HEK293T (cell line): ENCODE data around the gene B3GLCT.

Experiments used
- CTCF ChIA-PET: fragments of 350-600 bp; formaldehyde crosslinking; extraction: SDS; loops from one replicate; lab custom pipeline; 2021; ENCODE audit warnings: antibody characterized with exemption, inconsistent platforms; lab: Yijun Ruan, JAX
- POLR2A ChIA-PET: fragments of 350-600 bp; formaldehyde crosslinking; extraction: SDS; loops from one replicate; lab custom pipeline; 2020; ENCODE audit warnings: antibody characterized with exemption, inconsistent platforms; lab: Yijun Ruan, JAX
- DNase-seq: peaks from one replicate; pipeline ENCODE4 v3.0.0; 2012; ENCODE audit warnings: mixed read lengths; ENCODE audit errors: extremely low spot score
- ARNT ChIP-seq: fragments of 450-650 bp; IDR thresholded peaks from 2 replicates; pipeline ENCODE4 v1.6.1; 2017; ENCODE audit warnings: mild to moderate bottlenecking
- BHLHE40 ChIP-seq: fragments of 450-650 bp; IDR thresholded peaks from 2 replicates; pipeline ENCODE4 v1.6.1; 2016; ENCODE audit warnings: mild to moderate bottlenecking, moderate library complexity, borderline replicate concordance
- CTBP1 ChIP-seq: fragments of 450-650 bp; IDR thresholded peaks from 2 replicates; pipeline ENCODE4 v1.6.1; 2016; ENCODE audit warnings: borderline replicate concordance
- ELF4 ChIP-seq: fragments of 450-650 bp; IDR thresholded peaks from 2 replicates; pipeline ENCODE4 v1.6.1; 2017; ENCODE audit warnings: antibody characterized with exemption
- FOXA1 ChIP-seq: fragments of 450-650 bp; IDR thresholded peaks from 2 replicates; pipeline ENCODE4 v1.6.1; 2016; ENCODE audit warnings: mild to moderate bottlenecking
- FOXK2 ChIP-seq: fragments of 450-650 bp; IDR thresholded peaks from 2 replicates; pipeline ENCODE4 v1.6.1; 2016; ENCODE audit warnings: mild to moderate bottlenecking
- FOXM1 ChIP-seq: fragments of 450-650 bp; IDR thresholded peaks from 2 replicates; pipeline ENCODE4 v1.6.1; 2017; ENCODE audit warnings: mild to moderate bottlenecking, borderline replicate concordance
- HDGF ChIP-seq: fragments of 450-650 bp; IDR thresholded peaks from 2 replicates; pipeline ENCODE4 v1.6.1; 2017; ENCODE audit warnings: antibody characterized with exemption, borderline replicate concordance
- L3MBTL2 ChIP-seq: fragments of 450-650 bp; conservative IDR thresholded peaks from 2 replicates; pipeline ENCODE4 v1.6.1; 2016; ENCODE audit warnings: mild to moderate bottlenecking
- LEF1 ChIP-seq: fragments of 450-650 bp; IDR thresholded peaks from 2 replicates; pipeline ENCODE4 v1.6.1; 2017; ENCODE audit warnings: mild to moderate bottlenecking, borderline replicate concordance
- NFRKB ChIP-seq: fragments of 450-650 bp; IDR thresholded peaks from 2 replicates; pipeline ENCODE4 v1.6.1; 2016; ENCODE audit warnings: mild to moderate bottlenecking, moderate library complexity
- SP1 ChIP-seq: fragments of 450-650 bp; IDR thresholded peaks from 2 replicates; pipeline ENCODE4 v1.6.1; 2017
- SUZ12 ChIP-seq: fragments of 450-650 bp; IDR thresholded peaks from 2 replicates; pipeline ENCODE4 v1.6.1; 2016; ENCODE audit warnings: mild to moderate bottlenecking
- TARDBP ChIP-seq: fragments of 450-650 bp; IDR thresholded peaks from 2 replicates; pipeline ENCODE4 v1.6.1; 2016
- ZNF384 ChIP-seq: fragments of 450-650 bp; IDR thresholded peaks from 2 replicates; pipeline ENCODE4 v1.6.1; 2016
- TF ChIP-seq, protein P1 (sequence below): fragments of 450-650 bp; IDR thresholded peaks from 2 replicates; pipeline ENCODE4 v1.6.1; 2016

The B3GLCT gene

DNA sequence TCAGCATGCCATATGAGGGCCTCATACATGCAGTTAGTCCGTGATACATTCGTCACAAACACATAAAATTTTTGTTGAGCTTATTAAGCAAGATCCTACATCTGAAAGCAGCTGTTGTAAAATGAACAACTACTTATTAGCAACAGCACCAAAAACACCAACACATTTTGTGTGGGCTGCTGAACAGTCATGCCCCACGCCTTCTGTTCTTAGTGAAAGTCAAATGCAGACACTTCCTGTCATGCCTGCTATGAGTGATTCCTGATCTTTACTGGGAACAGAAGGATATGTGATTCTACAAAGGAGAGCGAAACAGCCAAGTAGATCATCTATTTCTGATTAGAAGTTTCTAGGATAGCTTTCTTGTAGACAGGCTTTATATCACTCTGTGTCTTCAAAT lies 4.2 kb upstream of the B3GLCT start:
- TF ChIP-seq LEF1 (no peak), ARNT (no peak), ELF4 (no peak), SP1 (no peak), FOXK2 (no peak), SUZ12 (no peak), CTBP1 (no peak), NFRKB (no peak), TARDBP (no peak), FOXM1 (no peak), ZNF384 (no peak), BHLHE40 (no peak), HDGF (no peak), L3MBTL2 (no peak), FOXA1 (no peak)
- TF ChIP-seq, protein P1, sequence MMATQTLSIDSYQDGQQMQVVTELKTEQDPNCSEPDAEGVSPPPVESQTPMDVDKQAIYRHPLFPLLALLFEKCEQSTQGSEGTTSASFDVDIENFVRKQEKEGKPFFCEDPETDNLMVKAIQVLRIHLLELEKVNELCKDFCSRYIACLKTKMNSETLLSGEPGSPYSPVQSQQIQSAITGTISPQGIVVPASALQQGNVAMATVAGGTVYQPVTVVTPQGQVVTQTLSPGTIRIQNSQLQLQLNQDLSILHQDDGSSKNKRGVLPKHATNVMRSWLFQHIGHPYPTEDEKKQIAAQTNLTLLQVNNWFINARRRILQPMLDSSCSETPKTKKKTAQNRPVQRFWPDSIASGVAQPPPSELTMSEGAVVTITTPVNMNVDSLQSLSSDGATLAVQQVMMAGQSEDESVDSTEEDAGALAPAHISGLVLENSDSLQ, result no peak
- no peak for DNase-seq
- ChIA-PET POLR2A (no interaction called here), CTCF (no interaction called here)

DNA sequence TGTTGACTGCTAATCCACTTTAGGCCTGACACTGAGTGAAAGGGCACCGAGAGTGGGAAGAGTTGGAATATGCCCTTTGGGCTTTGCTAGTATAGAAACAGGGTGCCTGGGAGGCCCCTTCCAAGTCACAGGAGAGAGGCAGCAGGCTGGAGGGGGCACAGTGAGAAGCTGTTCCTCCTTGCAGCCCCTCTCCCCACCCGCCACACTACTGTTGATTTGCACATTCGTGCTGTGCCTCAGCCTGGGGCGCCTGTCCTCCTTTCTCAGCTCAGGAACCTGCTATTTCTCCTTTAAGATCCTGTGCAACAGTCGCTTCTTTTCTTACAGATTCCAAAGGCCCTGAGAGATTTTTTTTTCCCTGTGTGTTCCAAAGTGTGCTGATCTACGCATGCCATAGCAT lies 2.8 kb upstream of the B3GLCT start:
- ChIA-PET POLR2A (no interaction called here), CTCF (interaction anchor here (0.6 kb wide), 1 partner anchor 9 kb away, joined by 3 read pairs; no protein-coding TSS in a partner anchor)
- DNase-seq, result no peak
- TF ChIP-seq CTBP1 (no peak), SUZ12 (no peak), ELF4 (no peak), FOXA1 (no peak), LEF1 (no peak), ARNT (no peak), BHLHE40 (no peak), L3MBTL2 (no peak), FOXK2 (no peak), TARDBP (no peak), SP1 (no peak), FOXM1 (no peak), ZNF384 (no peak)
- TF ChIP-seq, protein P1, result no peak

DNA sequence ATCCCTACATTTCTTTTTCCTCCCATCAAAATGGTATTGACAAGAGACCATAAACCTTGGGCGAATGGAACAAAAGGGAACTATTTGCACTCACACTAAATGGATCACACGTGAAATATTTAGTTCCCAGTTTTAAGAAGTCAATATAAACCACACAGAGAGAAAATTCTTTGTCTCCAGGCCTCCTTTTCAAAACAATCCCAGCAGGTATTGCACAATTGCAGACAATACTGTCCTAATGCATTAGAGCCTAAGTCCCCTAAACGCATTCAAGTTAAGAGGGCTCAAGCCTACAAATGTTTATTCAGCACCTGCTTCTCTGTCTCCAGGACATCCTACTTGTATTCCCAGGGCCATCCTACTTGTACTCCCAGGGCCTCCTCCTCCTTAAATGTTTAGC lies 1.3 kb upstream of the B3GLCT start:
- DNase-seq, result no peak
- TF ChIP-seq BHLHE40, result no peak
- TF ChIP-seq CTBP1, result no peak
- no peak for TF ChIP-seq LEF1
- TF ChIP-seq, protein P1, result no peak
- CTCF ChIA-PET, result no interaction called here
- POLR2A ChIA-PET, result no interaction called here

DNA sequence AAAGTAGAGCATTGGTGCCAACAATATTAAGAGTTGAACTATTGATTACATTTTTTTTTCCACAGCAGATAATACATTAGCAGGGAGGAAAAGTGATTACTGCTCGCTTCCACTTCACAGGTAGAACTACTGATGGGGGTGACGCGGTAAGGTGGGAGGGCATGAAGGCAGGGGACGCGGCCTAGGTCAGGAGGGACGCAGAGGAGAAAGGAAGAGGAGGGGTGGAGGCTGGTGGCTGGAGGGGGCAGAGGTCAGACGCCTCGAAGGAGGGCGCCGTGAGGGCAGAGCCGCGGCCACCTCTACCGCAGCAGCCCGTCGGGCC lies 287 bp upstream of the B3GLCT start:
- CTCF ChIA-PET, result interaction anchor here (0.7 to 1.5 kb wide), 3 partner anchors 10 to 155 kb away, joined by 3 to 5 read pairs (median 3); no protein-coding TSS in a partner anchor
- TF ChIP-seq, protein P1, result no peak
- TF ChIP-seq L3MBTL2, result peak; percentile 30; the same call in 1 of the 2 replicates
- TF ChIP-seq ZNF384, result no peak
- TF ChIP-seq SUZ12, result no peak
- no peak for DNase-seq
- POLR2A ChIA-PET, result interaction anchor here (0.7 to 0.8 kb wide), 3 partner anchors 15 to 225 kb away, joined by 3 read pairs; no protein-coding TSS in a partner anchor

DNA sequence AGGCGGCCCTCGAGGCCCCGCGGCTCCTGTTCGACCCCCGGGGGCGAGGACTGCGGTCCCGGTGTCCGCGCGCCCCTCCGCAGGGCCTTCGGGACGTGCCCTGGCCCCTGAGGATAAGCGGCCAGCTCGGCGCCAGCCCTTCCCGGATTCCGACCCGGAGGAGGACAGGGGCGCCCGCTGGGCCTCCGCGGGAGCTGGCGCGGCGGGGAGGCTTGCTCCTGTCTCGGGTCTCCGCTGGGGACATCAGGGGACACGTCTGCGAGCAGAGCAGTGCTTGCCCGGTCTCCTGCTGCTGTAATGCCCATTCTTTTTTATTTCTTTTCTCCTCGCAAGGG lies 829 bp downstream of the B3GLCT start:
- DNase-seq, result peak; percentile 55
- ChIA-PET POLR2A (interaction anchor here (0.7 to 1.0 kb wide), 3 partner anchors 15 to 38 kb away, joined by 3 to 4 read pairs (median 4); no protein-coding TSS in a partner anchor), CTCF (no interaction called here)
- TF ChIP-seq FOXK2, result no peak
- no peak for TF ChIP-seq BHLHE40
- TF ChIP-seq ARNT, result no peak
- no peak for TF ChIP-seq ELF4

DNA sequence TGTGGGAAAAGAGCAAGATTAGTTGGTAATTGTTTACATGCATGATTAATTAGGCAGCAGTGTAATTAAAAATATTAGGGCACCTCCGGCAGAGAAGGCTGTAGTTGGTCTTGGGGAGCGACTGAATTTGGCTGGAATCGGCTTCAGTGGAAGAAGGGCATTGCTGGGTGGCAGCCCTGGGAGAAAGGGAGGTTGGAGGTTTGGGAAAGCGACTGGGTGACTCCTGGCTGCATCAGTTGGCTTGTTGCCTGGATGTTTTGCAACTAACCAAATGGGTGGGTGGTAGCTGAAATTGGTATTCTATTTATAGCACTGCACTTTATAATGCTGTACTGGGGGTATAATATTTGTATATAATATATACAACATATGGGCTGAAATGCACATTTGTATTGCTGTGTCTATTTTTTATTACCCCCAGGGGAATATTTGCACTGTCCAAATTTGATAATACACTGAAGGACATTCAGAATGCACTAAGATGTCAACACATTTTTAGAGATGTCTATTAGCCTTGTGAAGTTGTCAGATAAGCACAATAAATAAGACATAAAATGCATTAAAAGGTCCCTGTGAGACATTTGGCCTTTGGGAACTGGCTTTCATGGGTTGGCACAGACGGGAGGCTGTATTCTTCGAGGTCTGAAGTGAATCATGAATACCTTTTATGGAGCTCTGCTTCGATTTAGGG lies 1.7 kb downstream of the B3GLCT start:
- DNase-seq, result no peak
- CTCF ChIA-PET, result interaction anchor here (0.6 kb wide), 1 partner anchor 223 kb away, joined by 3 read pairs; no protein-coding TSS in a partner anchor
- POLR2A ChIA-PET, result interaction anchor here (1.0 kb wide), 1 partner anchor 39 kb away, joined by 4 read pairs; no protein-coding TSS in a partner anchor
- TF ChIP-seq NFRKB (no peak), L3MBTL2 (no peak), LEF1 (no peak), SP1 (no peak), HDGF (no peak), FOXK2 (no peak)

DNA sequence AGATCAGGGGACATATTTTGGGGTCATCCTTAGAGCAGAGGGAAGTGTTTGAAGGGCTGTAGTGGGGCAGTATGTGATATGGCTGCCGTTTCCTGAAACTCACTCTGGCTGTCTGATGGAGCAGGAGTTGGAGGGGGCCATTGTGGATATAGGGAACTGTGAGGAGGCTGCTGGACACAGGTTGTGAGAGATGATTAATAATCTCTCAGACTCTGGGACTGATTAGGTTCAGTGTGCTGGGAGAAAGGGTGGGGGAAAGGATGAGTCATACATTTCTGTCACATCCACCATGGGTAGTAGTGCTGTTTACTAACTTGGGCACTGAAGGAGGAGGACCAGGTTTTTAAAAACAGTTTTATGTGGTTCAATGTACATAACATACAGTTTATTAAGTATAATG lies 4.8 kb downstream of the B3GLCT start:
- ChIA-PET POLR2A (no interaction called here), CTCF (no interaction called here)
- TF ChIP-seq, protein P1, result no peak
- TF ChIP-seq SUZ12 (no peak), FOXK2 (no peak), FOXA1 (no peak), LEF1 (no peak), BHLHE40 (no peak), ARNT (no peak), SP1 (no peak), L3MBTL2 (no peak), TARDBP (no peak), ELF4 (no peak), NFRKB (no peak), FOXM1 (no peak), CTBP1 (no peak), ZNF384 (no peak)
- no peak for DNase-seq
